ENCODE results near the gene SLC16A10. TPM values are rescaled to one million over a fixed set of nuclear protein-coding genes. Genes with fewer than 3 reads are reported as not detected.

The SLC16A10 gene
- total and polyA plus RNA-seq, 2 of the 8 experiments (the other 6 are each of a cell fraction or from before 2014, with no cell fraction given) = 18.6 to 23.2 TPM

GRCh38 chr6:111086685-111087084, 618 bp upstream of the SLC16A10 start:
- no peak overlapping the region for H4K5ac ChIP-seq (ENCODE audit: insufficient read length, low read depth, low read length)
- H2BK15ac ChIP-seq (ENCODE audit: low read length) = no peak overlapping the region
- H3K23me2 ChIP-seq (ENCODE audit: low read depth, low read length) = peaks cover 11% of the 10 kb centered on the region; the same call in 1 of the 2 replicates
- no peaks in the 10 kb centered on the region for H3K9me3 ChIP-seq (ENCODE audit: insufficient read depth in 2 of 2, low read depth in 1 of 2, low read length in 1 of 2)
- H3K4me2 ChIP-seq (ENCODE audit: insufficient read depth in 1 of 2, low read depth in 2 of 2, low read length in 2 of 2) = peak overlapping the region; percentile 93 to 99
- WGBS, 2 experiments (ENCODE audit: extremely low coverage in 1 of 2, insufficient coverage in 1 of 2, insufficient read length in 1 of 2, insufficient replicate concordance in 2 of 2, low coverage in 1 of 2, low lambda C conversion rate in 2 of 2, missing lambda C conversion rate in 1 of 2) = 43% methylated on average over 5 of the region's 5 CpGs; no CpG with 5 or more reads in 1 of the 2 experiments
- ChIA-PET CTCF (ENCODE audit: partially characterized antibody) (no interaction called here), POLR2A (ENCODE audit: partially characterized antibody) (interaction anchor here (1.7 kb wide), 1 partner anchor 10 kb away, joined by 7 read pairs; no protein-coding TSS in a partner anchor)
- H3K9ac ChIP-seq (replicated peaks in 1 of 4; ENCODE audit: extremely low read depth in 1 of 4, low read depth in 3 of 4, low read length in 3 of 4) = 0 out of 7 replicates have a peak overlapping the region, but pooled peaks of 1 of the 4 experiments have one; percentile 67
- H3K56ac ChIP-seq (replicated peaks; ENCODE audit: insufficient read length, low read depth, low read length) = no peak overlapping the region
- H3K27me3 ChIP-seq (replicated peaks in 1 of 4; ENCODE audit: control insufficient read depth in 3 of 4, extremely low read depth in 1 of 4, insufficient read depth in 3 of 4, low read length in 3 of 4) = peaks cover 0 to 13% (median 5%) of the 10 kb centered on the region in 4 experiments; a peak in 6 of 7 replicates
- H3K4me1 ChIP-seq (replicated peaks in 1 of 4; ENCODE audit: control insufficient read depth in 3 of 4, insufficient read depth in 4 of 4, low read length in 3 of 4) = peaks cover 2 to 17% (median 10%) of the 10 kb centered on the region in 4 experiments; a peak in 4 of 7 replicates
- no peaks in the 10 kb centered on the region for H3K36me3 ChIP-seq (ENCODE audit: control insufficient read depth in 2 of 4, insufficient read depth in 4 of 4, low read length in 3 of 4)
- H2AFZ ChIP-seq (ENCODE audit: low read length) = peak overlapping the region; percentile 58; the same call in 1 of the 2 replicates
- H3K18ac ChIP-seq (ENCODE audit: extremely low read depth, low read length) = no peak overlapping the region
- H2AK5ac ChIP-seq (ENCODE audit: low read depth, low read length) = no peak overlapping the region
- TF ChIP-seq SP1 (IDR thresholded peaks at IDR 0.05; ENCODE audit: low read depth, low read length) (no peak), POLR2AphosphoS5 (IDR thresholded peaks at IDR 0.05; ENCODE audit: low read depth, low read length) (no peak), EP300 (IDR thresholded peaks at IDR 0.05; ENCODE audit: borderline replicate concordance in 1 of 2, low read depth in 2 of 2, low read length in 2 of 2) (no peak), HDAC2 (IDR thresholded peaks at IDR 0.05; ENCODE audit: borderline replicate concordance in 1 of 2, low read depth in 2 of 2, low read length in 2 of 2) (no peak), TEAD4 (IDR thresholded peaks at IDR 0.05; ENCODE audit: low read depth, low read length) (no peak)
- H3K4ac ChIP-seq (replicated peaks; ENCODE audit: insufficient read length, low read depth, low read length) = no peak overlapping the region
- no peak overlapping the region for H2BK12ac ChIP-seq (ENCODE audit: low read depth, low read length)
- H2BK120ac ChIP-seq (replicated peaks; ENCODE audit: low read depth, low read length) = no peak overlapping the region
- FAIRE-seq = no peak
- peak overlapping the region; percentile 77 to 94 (median 84) for H3K4me3 ChIP-seq (ENCODE audit: extremely low read depth in 1 of 4, insufficient read depth in 2 of 4, low read depth in 3 of 4, low read length in 4 of 4)
- no peak overlapping the region for H3K27ac ChIP-seq (ENCODE audit: low read depth, low read length)
- H3K79me1 ChIP-seq (ENCODE audit: low read depth, low read length) = no peaks in the 10 kb centered on the region
- no peak overlapping the region for H4K8ac ChIP-seq (ENCODE audit: extremely low read depth, insufficient read depth, low read length)
- H2BK5ac ChIP-seq (ENCODE audit: low read depth, low read length) = no peak overlapping the region
- H2BK20ac ChIP-seq (ENCODE audit: low read length) = no peak overlapping the region
- H4K91ac ChIP-seq (replicated peaks; ENCODE audit: insufficient read length, low read length) = no peak overlapping the region
- peaks cover 0 to 10% of the 10 kb centered on the region in 2 experiments; a peak in 1 of 4 replicates for H3K79me2 ChIP-seq (ENCODE audit: control insufficient read depth in 1 of 2, insufficient read depth in 2 of 2, low read length in 2 of 2)
- H3K23ac ChIP-seq (ENCODE audit: insufficient read length) = no peak overlapping the region
- no peak for DNase-seq (ENCODE audit: low read depth in 1 of 2, low spot score in 2 of 2)
- no peaks in the 10 kb centered on the region for H4K20me1 ChIP-seq (replicated peaks in 1 of 2; ENCODE audit: control insufficient read depth in 1 of 2, insufficient read depth in 2 of 2, low read length in 2 of 2)
- H3K14ac ChIP-seq (ENCODE audit: insufficient read length) = no peak overlapping the region
